ENCODE measurements around the gene MTHFD1L. TPM values are rescaled to one million over a fixed set of nuclear protein-coding genes. Genes with fewer than 3 reads are reported as not detected.

Gene MTHFD1L
- total and polyA plus RNA-seq, 11 donors = 1.1 to 13.2 (median 4.2) TPM

DNA sequence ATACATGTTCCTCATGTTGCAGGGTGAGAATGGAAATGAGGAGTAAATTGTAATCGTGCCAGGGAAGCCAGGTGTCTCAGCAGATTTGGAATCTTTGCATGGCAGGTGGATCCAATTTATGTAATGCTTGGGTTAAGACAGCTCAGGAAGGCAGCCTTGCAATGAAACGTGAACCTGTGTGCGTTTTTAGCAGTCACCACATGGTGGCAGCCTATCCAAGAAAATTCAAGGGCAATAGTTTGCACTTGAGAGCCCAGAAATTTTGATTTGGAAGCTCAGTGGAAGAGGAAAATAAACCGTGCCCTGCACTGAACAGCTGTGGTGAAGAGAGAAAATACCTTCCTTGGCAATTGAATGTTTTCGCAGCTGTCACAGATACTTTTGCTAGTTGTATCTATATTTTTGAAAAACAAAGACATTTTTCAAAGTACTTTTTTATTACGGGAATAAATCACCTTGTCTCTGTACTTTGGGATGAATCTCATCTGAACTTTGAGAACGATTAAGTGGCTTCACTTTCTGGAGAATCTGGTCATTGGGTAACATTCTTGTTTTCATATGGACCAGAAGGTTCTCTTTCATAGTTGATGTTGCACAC, 26.5 kb downstream of the MTHFD1L start:
- Histone ChIP-seq H3K27me3 (no peaks in the 10 kb centered on the region), H3K4me3 (no peak overlapping the region), H3K9me3 (no peaks in the 10 kb centered on the region), H3K36me3 (peaks cover 0 to 30% (median 0%) of the 10 kb centered on the region in 9 donors), H3K27ac (no peak overlapping the region), H3K4me1 (peaks cover 0 to 19% (median 7%) of the 10 kb centered on the region in 12 donors)
- DNase-seq (peak in 4 of 5 donors; percentile 44 to 70 (median 60)), ATAC-seq (peak; percentile 56 to 80 (median 78))
- no peak for TF ChIP-seq POLR2A (IDR thresholded peaks at IDR 0.05)
- TF ChIP-seq, protein P1, sequence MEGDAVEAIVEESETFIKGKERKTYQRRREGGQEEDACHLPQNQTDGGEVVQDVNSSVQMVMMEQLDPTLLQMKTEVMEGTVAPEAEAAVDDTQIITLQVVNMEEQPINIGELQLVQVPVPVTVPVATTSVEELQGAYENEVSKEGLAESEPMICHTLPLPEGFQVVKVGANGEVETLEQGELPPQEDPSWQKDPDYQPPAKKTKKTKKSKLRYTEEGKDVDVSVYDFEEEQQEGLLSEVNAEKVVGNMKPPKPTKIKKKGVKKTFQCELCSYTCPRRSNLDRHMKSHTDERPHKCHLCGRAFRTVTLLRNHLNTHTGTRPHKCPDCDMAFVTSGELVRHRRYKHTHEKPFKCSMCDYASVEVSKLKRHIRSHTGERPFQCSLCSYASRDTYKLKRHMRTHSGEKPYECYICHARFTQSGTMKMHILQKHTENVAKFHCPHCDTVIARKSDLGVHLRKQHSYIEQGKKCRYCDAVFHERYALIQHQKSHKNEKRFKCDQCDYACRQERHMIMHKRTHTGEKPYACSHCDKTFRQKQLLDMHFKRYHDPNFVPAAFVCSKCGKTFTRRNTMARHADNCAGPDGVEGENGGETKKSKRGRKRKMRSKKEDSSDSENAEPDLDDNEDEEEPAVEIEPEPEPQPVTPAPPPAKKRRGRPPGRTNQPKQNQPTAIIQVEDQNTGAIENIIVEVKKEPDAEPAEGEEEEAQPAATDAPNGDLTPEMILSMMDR (IDR thresholded peaks at IDR 0.05) = peak; percentile 79 to 90 (median 86)
- intact Hi-C loops (cut with DNase I) = loop anchor here (1.0 to 10.0 kb wide), 13 partner anchors 115 to 583 kb away; no protein-coding TSS in a partner anchor
- WGBS, 4 donors = 24 to 28% (median 25%) methylated on average over 7 of the region's 7 CpGs

DNA sequence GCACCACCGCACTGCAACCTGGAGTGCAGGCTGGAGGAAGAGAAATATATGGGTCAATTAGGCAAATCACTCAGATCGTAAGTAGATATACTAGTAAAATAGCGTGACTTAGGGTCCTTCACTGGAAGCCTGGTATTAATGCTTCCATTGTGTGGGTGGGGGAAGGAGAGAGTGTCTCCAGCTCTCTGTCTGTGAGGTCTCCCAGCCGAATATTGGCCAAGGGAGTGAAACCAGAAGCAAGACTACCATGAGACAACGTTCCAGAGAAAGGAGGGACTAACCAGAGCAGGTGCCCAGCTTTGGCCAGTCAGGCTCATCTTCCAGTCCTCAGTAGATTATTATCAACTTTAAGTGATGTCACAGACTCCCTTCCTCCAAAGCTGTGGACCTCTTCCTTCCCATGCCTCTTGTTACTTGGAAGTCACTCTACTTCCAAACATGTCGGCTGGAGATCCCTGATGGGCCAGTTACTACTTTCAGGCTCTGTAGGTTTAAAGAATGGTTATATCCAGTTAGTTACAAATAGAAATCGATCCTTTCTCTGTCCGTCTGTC, 28.8 kb downstream of the MTHFD1L start:
- Histone ChIP-seq H3K9me3 (no peaks in the 10 kb centered on the region), H3K4me3 (no peak overlapping the region), H3K36me3 (peaks cover 0 to 13% (median 0%) of the 10 kb centered on the region in 9 donors), H3K4me1 (peaks cover 0 to 22% (median 7%) of the 10 kb centered on the region in 12 donors), H3K27me3 (no peaks in the 10 kb centered on the region), H3K27ac (no peak overlapping the region)
- no peak for DNase-seq
- no peak for ATAC-seq
- intact Hi-C loops (cut with DNase I) = loop anchor here in 9 of 10 donors (2.0 to 10.0 kb wide), 9 partner anchors 113 to 581 kb away; no protein-coding TSS in a partner anchor
- WGBS, 4 donors = 81 to 85% (median 84%) methylated on average over 8 of the region's 8 CpGs
- TF ChIP-seq, protein P1 (IDR thresholded peaks at IDR 0.05) = no peak
- TF ChIP-seq POLR2A (IDR thresholded peaks at IDR 0.05) = no peak

DNA sequence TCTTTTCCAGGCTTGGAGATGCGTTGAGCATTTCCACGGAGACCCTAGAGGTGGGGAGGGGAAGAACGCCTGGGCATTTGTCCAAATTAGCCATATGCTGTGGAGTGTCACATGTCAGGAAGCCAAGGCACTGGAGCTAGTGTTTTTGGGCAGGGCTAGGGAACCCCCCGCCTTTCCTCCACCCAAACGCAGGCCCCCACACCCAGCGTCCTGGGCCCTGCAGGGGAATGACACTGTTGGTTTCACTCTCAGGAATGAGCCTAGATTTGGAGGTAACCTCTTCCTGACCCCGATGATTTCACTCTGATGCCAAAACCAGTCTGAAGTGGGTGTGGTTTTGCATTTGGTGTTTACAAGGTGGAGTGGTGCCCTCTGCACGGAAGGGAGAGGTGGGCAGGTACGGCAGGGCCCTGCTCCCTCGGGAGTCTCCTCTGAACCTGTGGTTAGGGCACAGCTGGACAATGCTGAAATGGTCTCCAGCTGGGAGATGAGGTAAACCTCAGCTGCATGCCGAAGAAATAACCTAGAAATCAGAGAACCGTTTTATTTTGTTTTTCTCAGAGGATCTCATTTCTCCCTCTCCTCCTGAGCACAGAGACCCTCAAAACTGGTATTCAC, 29.5 kb downstream of the MTHFD1L start:
- H3K36me3 ChIP-seq = peaks cover 0 to 7% (median 0%) of the 10 kb centered on the region in 9 donors
- intact Hi-C loops (cut with DNase I) = loop anchor here (2.0 to 10.0 kb wide), 9 partner anchors 112 to 580 kb away; no protein-coding TSS in a partner anchor
- ATAC-seq (peak in 3 of 4 donors; percentile 29 to 62 (median 47)), DNase-seq (peak in 3 of 5 donors; percentile 26 to 29 (median 27))
- WGBS, 4 donors = 33 to 42% (median 36%) methylated on average over 12 of the region's 12 CpGs
- no peaks in the 10 kb centered on the region for H3K27me3 ChIP-seq
- H3K9me3 ChIP-seq = no peaks in the 10 kb centered on the region
- peak overlapping the region in 7 of 12 donors; percentile 5 to 29 (median 18) for H3K4me3 ChIP-seq
- peak overlapping the region in 1 of 12 donors; percentile 35 for H3K27ac ChIP-seq
- peaks cover 0 to 22% (median 7%) of the 10 kb centered on the region in 12 donors for H3K4me1 ChIP-seq
- TF ChIP-seq, protein P1 (IDR thresholded peaks at IDR 0.05) = no peak
- no peak for TF ChIP-seq POLR2A (IDR thresholded peaks at IDR 0.05)
